HCT116 (cell line): ENCODE results near the gene MYOF. TPM values are rescaled to one million over a fixed set of nuclear protein-coding genes. Genes with fewer than 3 reads are reported as not detected.

Experiments
- ATAC-seq: fragments of 200-7000 bp; cut with Tn5 transposase; 2 replicates; pipeline ENCODE4 v1.9.1; 2020; ENCODE audit warnings: mild to moderate bottlenecking, moderate library complexity
- BruUV-seq: library from RNA; stranded (reverse); fragments of 400-500 nt; replicated peaks from 2 replicates; lab custom pipeline; 2021; lab: Mats Ljungman, UMichigan
- CTCF ChIA-PET: fragments of 300-600 bp; sonication (Branson Sonifier 250); formaldehyde crosslinking; loops from one replicate; lab custom pipeline; 2021; ENCODE audit warnings: antibody characterized with exemption; lab: Charles Lee
- POLR2A ChIA-PET: fragments of 300-600, 350-600 bp; sonication (Branson Sonifier 250); formaldehyde crosslinking; loops from one replicate; lab custom pipeline; 2021; ENCODE audit warnings: antibody characterized with exemption; lab: Charles Lee
- RAD21 ChIA-PET, 2 experiments: fragments of 300-600 bp; sonication (Branson Sonifier 250); formaldehyde crosslinking; loops; one replicate each; lab custom pipeline; 2023; ENCODE audit warnings: low total read pairs in 2 of 2; ENCODE audit not compliant: uncharacterized antibody in 2 of 2, unreplicated experiment in 2 of 2, low non-redundant PET in 1 of 2; lab: Charles Lee
- DNase-seq: peaks from one replicate; pipeline ENCODE4 v3.0.0-alpha.2; 2010; ENCODE audit warnings: low read depth, low spot score
- H2AFZ ChIP-seq: fragments of 200-600 bp; shearing (Covaris generic), sonication (generic); 2 replicates; pipeline ENCODE4 v1.6.1; 2017; ENCODE audit warnings: low read depth, mixed run types, mixed read lengths, antibody characterized with exemption, low read length; ENCODE audit not compliant: poor library complexity, severe bottlenecking
- H3K27ac ChIP-seq: 2 replicates; pipeline ENCODE4 v1.5.1; 2012; ENCODE audit warnings: low read depth, low read length
- H3K27me3 ChIP-seq: fragments of 200-600 bp; sonication (generic); 2 replicates; pipeline ENCODE4 v1.6.1; 2016; ENCODE audit warnings: mixed run types, low read length, mixed read lengths; ENCODE audit not compliant: insufficient read depth
- H3K36me3 ChIP-seq, 2 experiments: fragments of 200-500 bp in 1 of 2; fragments of 200-600 bp in 1 of 2; sonication (Bioruptor generic) in 1 of 2; sonication (generic) in 1 of 2; 2 replicates each; pipeline versions ENCODE4 v1.5.1 to v1.6.1; 2014 to 2016; ENCODE audit warnings: low read length in 2 of 2, inconsistent platforms in 1 of 2, mixed read lengths in 1 of 2, mixed run types in 1 of 2; ENCODE audit not compliant: insufficient read depth in 2 of 2, control insufficient read depth in 1 of 2
- H3K4me1 ChIP-seq, 2 experiments: fragments of 200-600 bp in 1 of 2; sonication (generic) in 1 of 2; 2 replicates each; pipeline versions ENCODE4 v1.5.1 to v1.6.1; 2012 to 2017; ENCODE audit warnings: low read length in 2 of 2, inconsistent platforms in 1 of 2, mild to moderate bottlenecking in 1 of 2, mixed read lengths in 1 of 2, mixed run types in 1 of 2, moderate library complexity in 1 of 2; ENCODE audit not compliant: insufficient read depth in 2 of 2, control insufficient read depth in 1 of 2
- H3K4me2 ChIP-seq: fragments of 200-600 bp; sonication (generic); 2 replicates; pipeline ENCODE4 v1.6.1; 2017; ENCODE audit warnings: mixed run types, low read length, mixed read lengths
- H3K4me3 ChIP-seq, 2 experiments: fragments of 200-600 bp in 1 of 2; sonication (generic) in 1 of 2; replicated peaks in 1 of 2; 2 replicates each; pipeline ENCODE4 v1.5.1; 2011 to 2016; ENCODE audit warnings: low read length in 2 of 2, control low read depth in 1 of 2, low read depth in 1 of 2, mild to moderate bottlenecking in 1 of 2, mixed read lengths in 1 of 2, mixed run types in 1 of 2
- H3K79me2 ChIP-seq: fragments of 200-600 bp; sonication (generic); 2 replicates; pipeline ENCODE4 v1.6.1; 2017; ENCODE audit warnings: mild to moderate bottlenecking, mixed run types, low read length, moderate library complexity, mixed read lengths; ENCODE audit not compliant: insufficient read depth
- H3K9ac ChIP-seq: fragments of 200-600 bp; sonication (generic); 2 replicates; pipeline ENCODE4 v1.6.1; 2016; ENCODE audit warnings: low read length, mixed read lengths
- H3K9me2 ChIP-seq: fragments of 200-600 bp; sonication (generic), shearing (Covaris generic); 2 replicates; pipeline ENCODE4 v1.6.1; 2017; ENCODE audit warnings: mixed run types, mild to moderate bottlenecking, moderate library complexity; ENCODE audit not compliant: insufficient read depth
- H3K9me3 ChIP-seq, 2 experiments: fragments of 200-500 bp in 1 of 2; fragments of 200-600 bp in 1 of 2; sonication (Bioruptor generic) in 1 of 2; sonication (generic) in 1 of 2; 2 replicates each; pipeline ENCODE4 v1.6.1; 2014 to 2017; ENCODE audit warnings: low read length in 2 of 2, mixed read lengths in 2 of 2, inconsistent platforms in 1 of 2, low read depth in 1 of 2, mild to moderate bottlenecking in 1 of 2, mixed run types in 1 of 2, moderate library complexity in 1 of 2; ENCODE audit not compliant: control insufficient read depth in 1 of 2, insufficient read depth in 1 of 2
- H4K20me1 ChIP-seq: fragments of 200-600 bp; sonication (generic), shearing (Covaris generic); 2 replicates; pipeline ENCODE4 v1.6.1; 2017; ENCODE audit warnings: mixed run types, mild to moderate bottlenecking, moderate library complexity; ENCODE audit not compliant: insufficient read depth
- CBX3 ChIP-seq: IDR thresholded peaks from 2 replicates; pipeline ENCODE4 v1.6.1; 2012; ENCODE audit warnings: low read depth
- CEBPB ChIP-seq: IDR thresholded peaks from 2 replicates; pipeline ENCODE4 v1.6.1; 2012; ENCODE audit warnings: low read depth
- ELF1 ChIP-seq: IDR thresholded peaks from 2 replicates; pipeline ENCODE4 v1.6.1; 2012; ENCODE audit warnings: low read depth, borderline replicate concordance
- EZH2phosphoT487 ChIP-seq: fragments of 200-600 bp; IDR thresholded peaks from 2 replicates; pipeline ENCODE4 v1.6.1; 2018; ENCODE audit warnings: antibody characterized with exemption, borderline replicate concordance
- POLR2A ChIP-seq: IDR thresholded peaks from 2 replicates; pipeline ENCODE4 v1.7.0; 2011; ENCODE audit warnings: borderline replicate concordance; ENCODE audit not compliant: insufficient read depth, insufficient read length; ENCODE audit errors: extremely low read depth
- POLR2AphosphoS5 ChIP-seq: IDR thresholded peaks from 2 replicates; pipeline ENCODE4 v1.6.1; 2011; ENCODE audit warnings: mild to moderate bottlenecking, low read depth, low read length, moderate library complexity
- REST ChIP-seq: IDR thresholded peaks from 2 replicates; pipeline ENCODE4 v1.6.1; 2012; ENCODE audit warnings: low read depth
- SP1 ChIP-seq: IDR thresholded peaks from 2 replicates; pipeline ENCODE4 v1.6.1; 2012; ENCODE audit warnings: low read depth
- SRF ChIP-seq: IDR thresholded peaks from 2 replicates; pipeline ENCODE4 v1.6.1; 2012; ENCODE audit warnings: low read depth
- TCF7L2 ChIP-seq: IDR thresholded peaks from 2 replicates; pipeline ENCODE4 v1.7.0; 2011; ENCODE audit warnings: borderline replicate concordance, inconsistent platforms; ENCODE audit not compliant: insufficient read depth, insufficient read length; ENCODE audit errors: extremely low read depth
- YY1 ChIP-seq: IDR thresholded peaks from 2 replicates; pipeline ENCODE4 v1.6.1; 2011; ENCODE audit warnings: low read length, low read depth, moderate library complexity, mild to moderate bottlenecking; ENCODE audit not compliant: insufficient replicate concordance; ENCODE audit errors: extremely low read depth
- ZFX ChIP-seq: fragments of 450-650 bp; IDR thresholded peaks from 2 replicates; pipeline ENCODE4 v1.6.1; 2017
- ZNF274 ChIP-seq: fragments of 200-500 bp; sonication (Bioruptor generic); IDR thresholded peaks from 2 replicates; pipeline ENCODE4 v1.6.1; 2014; ENCODE audit warnings: mild to moderate bottlenecking, low read depth, low read length, inconsistent platforms
- intact Hi-C: fragments of 100-400 bp; cut with micrococcal nuclease; formaldehyde crosslinking; loops from 2 replicates; pipeline ENCODE4 v1.10.0; 2022
- total RNA-seq: library from RNA; stranded (reverse); gene quantifications from one replicate; pipeline ENCODE4 v1.2.1, GENCODE V29; 2021; ENCODE audit not compliant: unreplicated experiment
- TF ChIP-seq, protein P1 (sequence below), 3 experiments: fragments of 200-600 bp in 1 of 3; sonication (generic) in 1 of 3; IDR thresholded peaks in 2 of 3; conservative IDR thresholded peaks in 1 of 3; 2 replicates each; pipeline ENCODE4 v1.5.1; 2012 to 2017; ENCODE audit warnings: low read depth in 2 of 3, low read length in 2 of 3, antibody characterized with exemption in 1 of 3, borderline replicate concordance in 1 of 3, control low read depth in 1 of 3, mild to moderate bottlenecking in 1 of 3, mixed read lengths in 1 of 3, mixed run types in 1 of 3, moderate library complexity in 1 of 3; ENCODE audit not compliant: insufficient read depth in 1 of 3

Gene MYOF
- total RNA-seq, 1 experiment from 2014 or later = 250 TPM

DNA sequence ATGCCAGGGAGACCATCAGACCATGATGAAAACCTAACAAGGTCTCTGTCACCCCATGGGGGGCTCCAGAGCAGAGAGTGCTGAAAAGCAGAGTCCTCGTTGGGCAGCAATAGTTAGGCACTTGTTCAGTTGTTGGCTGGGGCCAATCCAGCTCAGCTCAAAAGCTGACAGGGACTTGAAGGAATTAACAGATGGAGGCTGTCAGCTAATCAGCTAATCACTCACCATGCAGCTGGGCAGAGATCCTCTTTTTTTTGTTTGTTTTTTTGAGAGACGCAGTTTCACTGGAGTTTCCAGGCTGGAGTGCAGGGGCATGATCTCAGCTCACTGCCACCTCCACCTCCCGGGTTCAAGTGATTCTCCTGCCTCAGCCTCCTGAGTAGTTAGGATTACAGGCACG, 32.4 kb upstream of the MYOF start:
- no peaks in the 10 kb centered on the region for H3K4me1 ChIP-seq
- no peaks in the 10 kb centered on the region for H3K79me2 ChIP-seq
- no peak overlapping the region for H3K4me2 ChIP-seq
- CTCF ChIA-PET = interaction anchor here (1.5 kb wide), 1 partner anchor 32 kb away, joined by 3 read pairs; the partner anchor contains the start of gene MYOF
- no peak overlapping the region for H3K27ac ChIP-seq
- H2AFZ ChIP-seq = no peak overlapping the region
- POLR2A ChIA-PET = no interaction called here
- H3K27me3 ChIP-seq = no peaks in the 10 kb centered on the region
- peaks cover 43 to 57% of the 10 kb centered on the region in 2 experiments for H3K36me3 ChIP-seq
- H3K9me2 ChIP-seq = no peaks in the 10 kb centered on the region
- RAD21 ChIA-PET = no interaction called here
- H4K20me1 ChIP-seq = no peaks in the 10 kb centered on the region
- no peak overlapping the region for H3K4me3 ChIP-seq
- H3K9me3 ChIP-seq = no peaks in the 10 kb centered on the region
- no peak for TF ChIP-seq SRF
- TF ChIP-seq CEBPB = no peak
- no peak for TF ChIP-seq TCF7L2
- no peak for TF ChIP-seq CBX3
- TF ChIP-seq, protein P1, sequence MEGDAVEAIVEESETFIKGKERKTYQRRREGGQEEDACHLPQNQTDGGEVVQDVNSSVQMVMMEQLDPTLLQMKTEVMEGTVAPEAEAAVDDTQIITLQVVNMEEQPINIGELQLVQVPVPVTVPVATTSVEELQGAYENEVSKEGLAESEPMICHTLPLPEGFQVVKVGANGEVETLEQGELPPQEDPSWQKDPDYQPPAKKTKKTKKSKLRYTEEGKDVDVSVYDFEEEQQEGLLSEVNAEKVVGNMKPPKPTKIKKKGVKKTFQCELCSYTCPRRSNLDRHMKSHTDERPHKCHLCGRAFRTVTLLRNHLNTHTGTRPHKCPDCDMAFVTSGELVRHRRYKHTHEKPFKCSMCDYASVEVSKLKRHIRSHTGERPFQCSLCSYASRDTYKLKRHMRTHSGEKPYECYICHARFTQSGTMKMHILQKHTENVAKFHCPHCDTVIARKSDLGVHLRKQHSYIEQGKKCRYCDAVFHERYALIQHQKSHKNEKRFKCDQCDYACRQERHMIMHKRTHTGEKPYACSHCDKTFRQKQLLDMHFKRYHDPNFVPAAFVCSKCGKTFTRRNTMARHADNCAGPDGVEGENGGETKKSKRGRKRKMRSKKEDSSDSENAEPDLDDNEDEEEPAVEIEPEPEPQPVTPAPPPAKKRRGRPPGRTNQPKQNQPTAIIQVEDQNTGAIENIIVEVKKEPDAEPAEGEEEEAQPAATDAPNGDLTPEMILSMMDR (IDR thresholded peaks at IDR 0.05 in 2 of 3, conservative IDR thresholded peaks at IDR 0.05 in 1 of 3; ENCODE audit: borderline replicate concordance in 1 of 3, insufficient read depth in 1 of 3, low read depth in 2 of 3, low read length in 2 of 3) = no peak
- TF ChIP-seq REST = no peak
- no peak for TF ChIP-seq EZH2phosphoT487
- TF ChIP-seq ZNF274 = no peak
- no peak for TF ChIP-seq ZFX
- TF ChIP-seq YY1 = no peak
- no peak for TF ChIP-seq POLR2AphosphoS5
- TF ChIP-seq POLR2A = no peak
- TF ChIP-seq ELF1 = no peak
- TF ChIP-seq SP1 = no peak
- no peak overlapping the region for H3K9ac ChIP-seq
- DNase-seq = no peak
- no peak for ATAC-seq
- BruUV-seq = no TSS peak
- intact Hi-C loops = loop anchor here (10.0 kb wide), 1 partner anchor 990 kb away; no protein-coding TSS in a partner anchor
